CD14-positive monocyte (primary cell): Measurements from ENCODE around the gene CNST. TPM values are rescaled to one million over a fixed set of nuclear protein-coding genes. Genes with fewer than 3 reads are reported as not detected.

Source experiments
- DNase-seq, 3 donors: peaks; one replicate each; pipeline ENCODE4 v3.0.0-alpha.2; 2011 to 2022
- H2AFZ ChIP-seq: 2 replicates; pipeline ENCODE4 v1.6.0; 2012; ENCODE audit warnings: mild to moderate bottlenecking, low read depth, low read length, inconsistent platforms; ENCODE audit not compliant: insufficient read depth, poor library complexity, severe bottlenecking
- H3K27ac ChIP-seq, 2 donors: 1 replicate in 1 of 2; 2 replicates in 1 of 2; pipeline ENCODE4 v1.5.1; 2012 to 2013; ENCODE audit warnings: low read length in 2 of 2, control low read depth in 1 of 2, inconsistent platforms in 1 of 2, low read depth in 1 of 2, mild to moderate bottlenecking in 1 of 2
- H3K27me3 ChIP-seq, 2 donors: one replicate each; pipeline versions ENCODE4 v1.6.0 to v1.6.1; 2011 to 2013; ENCODE audit warnings: low read length in 2 of 2; ENCODE audit not compliant: control insufficient read depth in 2 of 2, insufficient read depth in 2 of 2
- H3K36me3 ChIP-seq, 2 donors: replicated peaks in 1 of 2; 1 replicate in 1 of 2; 2 replicates in 1 of 2; pipeline versions ENCODE4 v1.5.1 to v1.6.1; 2012 to 2013; ENCODE audit warnings: low read length in 2 of 2, control low read depth in 1 of 2, inconsistent platforms in 1 of 2, mild to moderate bottlenecking in 1 of 2; ENCODE audit not compliant: insufficient read depth in 2 of 2, control insufficient read depth in 1 of 2
- H3K4me1 ChIP-seq, 2 donors: 1 replicate in 1 of 2; 2 replicates in 1 of 2; pipeline versions ENCODE4 v1.5.1 to v1.6.1; 2012 to 2013; ENCODE audit warnings: low read length in 2 of 2, control low read depth in 1 of 2, inconsistent platforms in 1 of 2, mild to moderate bottlenecking in 1 of 2, moderate library complexity in 1 of 2; ENCODE audit not compliant: insufficient read depth in 2 of 2, control insufficient read depth in 1 of 2
- H3K4me2 ChIP-seq: replicated peaks from 2 replicates; pipeline ENCODE3; 2012; ENCODE audit warnings: low read length, moderate library complexity, mild to moderate bottlenecking; ENCODE audit not compliant: poor library complexity, severe bottlenecking; ENCODE audit errors: extremely low read depth
- H3K4me3 ChIP-seq, 3 experiments: fragments of 200-600 bp in 1 of 3; sonication (generic) in 1 of 3; replicated peaks in 1 of 3; 1 replicate in 2 of 3; 2 replicates in 1 of 3; pipeline ENCODE4 v1.5.1; 2011 to 2013; ENCODE audit warnings: low read length in 3 of 3, mild to moderate bottlenecking in 3 of 3, control low read depth in 2 of 3, low read depth in 2 of 3, inconsistent platforms in 1 of 3, moderate library complexity in 1 of 3
- H3K79me2 ChIP-seq: 2 replicates; pipeline ENCODE4 v1.6.0; 2012; ENCODE audit warnings: mild to moderate bottlenecking, control low read depth, inconsistent platforms, low read length, moderate library complexity; ENCODE audit not compliant: insufficient read depth
- H3K9ac ChIP-seq: 2 replicates; pipeline ENCODE4 v1.6.0; 2017; ENCODE audit warnings: low read length, mild to moderate bottlenecking; ENCODE audit not compliant: insufficient read depth, poor library complexity, severe bottlenecking
- H3K9me3 ChIP-seq, 2 donors: replicated peaks in 1 of 2; 1 replicate in 1 of 2; 2 replicates in 1 of 2; pipeline versions ENCODE4 v1.5.1 to v1.6.1; 2012 to 2013; ENCODE audit warnings: low read length in 2 of 2, control low read depth in 1 of 2; ENCODE audit not compliant: control insufficient read depth in 1 of 2, insufficient read depth in 1 of 2
- H4K20me1 ChIP-seq: 2 replicates; pipeline ENCODE4 v1.6.0; 2012; ENCODE audit warnings: mild to moderate bottlenecking, low read length, control low read depth, moderate library complexity; ENCODE audit not compliant: insufficient read depth
- H3K27ac Mint-ChIP-seq, 7 donors: one replicate each; pipeline ENCODE4 v1.8.0; 2020; ENCODE audit warnings: mild to moderate bottlenecking in 7 of 7, mixed read lengths in 7 of 7, moderate library complexity in 6 of 7, inconsistent platforms in 2 of 7
- H3K27me3 Mint-ChIP-seq, 3 donors: one replicate each; pipeline ENCODE4 v1.8.0; 2021 to 2022; ENCODE audit warnings: low read depth in 3 of 3, mild to moderate bottlenecking in 3 of 3, mixed read lengths in 3 of 3, moderate library complexity in 3 of 3, inconsistent platforms in 1 of 3
- H3K36me3 Mint-ChIP-seq, 2 donors: one replicate each; pipeline ENCODE4 v1.8.0; 2020; ENCODE audit warnings: mixed read lengths in 2 of 2, inconsistent platforms in 1 of 2, mild to moderate bottlenecking in 1 of 2
- H3K4me1 Mint-ChIP-seq: one replicate; pipeline ENCODE4 v1.8.0; 2020; ENCODE audit warnings: mild to moderate bottlenecking, mixed read lengths
- H3K4me3 Mint-ChIP-seq, 2 donors: one replicate each; pipeline ENCODE4 v1.8.0; 2020; ENCODE audit warnings: mild to moderate bottlenecking in 2 of 2, mixed read lengths in 2 of 2, moderate library complexity in 1 of 2
- H3K9me3 Mint-ChIP-seq, 7 donors: one replicate each; pipeline ENCODE4 v1.8.0; 2020 to 2022; ENCODE audit warnings: mixed read lengths in 7 of 7, mild to moderate bottlenecking in 6 of 7, moderate library complexity in 6 of 7, inconsistent platforms in 2 of 7
- WGBS: methylation state at CpG from one replicate; pipeline ENCODE4 v1.1.5; 2013; ENCODE audit warnings: missing lambda C conversion rate; ENCODE audit not compliant: insufficient coverage; 5-methylcytosine and 5-hydroxymethylcytosine counted together
- intact Hi-C, 2 donors: fragments of 100-400 bp; cut with micrococcal nuclease; formaldehyde crosslinking; loops; one replicate each; pipeline versions ENCODE4 v1.15.0 to v1.15.1; 2023
- polyA plus RNA-seq, 3 donors: library from polyadenylated mRNA; depleted of rRNA in 1 of 3; unstranded in 2 of 3; stranded (reverse) in 1 of 3; fragments of 300-500 nt in 2 of 3; fragments of >200 nt in 1 of 3; fragmentation: Illumina TruSeq in 2 of 3; gene quantifications; 1 replicate in 2 of 3; 2 replicates in 1 of 3; pipeline ENCODE4 v1.2.3, GENCODE V29; 2012 to 2021
- TF ChIP-seq, protein P1 (sequence below): fragments of 200-600 bp; IDR thresholded peaks from one replicate; pipeline ENCODE4 v1.8.0; 2022; ENCODE audit warnings: antibody characterized with exemption, mild to moderate bottlenecking

CNST gene
- polyA plus RNA-seq, 3 donors, result 11.0 to 14.1 (median 13.7) TPM

DNA sequence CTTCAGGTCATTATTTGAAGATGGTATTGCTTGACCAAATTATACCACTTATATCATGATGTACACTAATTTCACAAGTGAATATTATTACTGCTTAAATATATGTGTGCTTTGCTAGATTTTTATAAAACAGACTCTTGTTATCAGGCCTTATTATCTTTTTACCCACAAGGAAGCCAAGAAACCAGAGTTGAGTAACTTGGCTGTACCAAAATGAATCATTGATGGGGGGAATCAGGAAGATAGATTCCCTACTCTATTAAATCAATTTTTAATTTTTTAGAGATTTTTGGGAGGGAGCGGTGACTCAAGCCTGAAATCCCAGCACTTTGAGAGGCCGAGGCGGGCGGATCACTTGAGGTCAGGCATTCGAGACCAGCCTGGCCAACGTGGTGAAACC is 141.9 kb downstream of the CNST start:
- no CpG with 5 or more reads among the region's 6 CpGs for whole genome bisulfite sequencing
- Histone ChIP-seq H3K27me3 (no peaks in the 10 kb centered on the region), H3K4me3 (peak overlapping the region in 1 of 3 experiments; percentile 26), H3K4me2 (no peak overlapping the region), H2AFZ (no peak overlapping the region), H3K9ac (no peak overlapping the region), H3K36me3 (no peaks in the 10 kb centered on the region), H3K79me2 (no peaks in the 10 kb centered on the region), H4K20me1 (no peaks in the 10 kb centered on the region), H3K4me1 (peaks cover 70 to 74% of the 10 kb centered on the region in 2 donors), H3K9me3 (no peaks in the 10 kb centered on the region), H3K27ac (peak overlapping the region; percentile 14 to 67)
- Mint-ChIP-seq H3K27ac (peak overlapping the region; percentile 77 to 87 (median 82)), H3K4me3 (no peak overlapping the region), H3K36me3 (peaks cover 3 to 5% of the 10 kb centered on the region in 2 donors), H3K27me3 (peaks cover 0 to 10% (median 1%) of the 10 kb centered on the region in 3 donors), H3K9me3 (peaks cover 9 to 17% (median 12%) of the 10 kb centered on the region in 7 donors), H3K4me1 (peaks cover 75% of the 10 kb centered on the region)
- DNase-seq, result no peak
- intact Hi-C loops, result no loop called here
- TF ChIP-seq, protein P1, sequence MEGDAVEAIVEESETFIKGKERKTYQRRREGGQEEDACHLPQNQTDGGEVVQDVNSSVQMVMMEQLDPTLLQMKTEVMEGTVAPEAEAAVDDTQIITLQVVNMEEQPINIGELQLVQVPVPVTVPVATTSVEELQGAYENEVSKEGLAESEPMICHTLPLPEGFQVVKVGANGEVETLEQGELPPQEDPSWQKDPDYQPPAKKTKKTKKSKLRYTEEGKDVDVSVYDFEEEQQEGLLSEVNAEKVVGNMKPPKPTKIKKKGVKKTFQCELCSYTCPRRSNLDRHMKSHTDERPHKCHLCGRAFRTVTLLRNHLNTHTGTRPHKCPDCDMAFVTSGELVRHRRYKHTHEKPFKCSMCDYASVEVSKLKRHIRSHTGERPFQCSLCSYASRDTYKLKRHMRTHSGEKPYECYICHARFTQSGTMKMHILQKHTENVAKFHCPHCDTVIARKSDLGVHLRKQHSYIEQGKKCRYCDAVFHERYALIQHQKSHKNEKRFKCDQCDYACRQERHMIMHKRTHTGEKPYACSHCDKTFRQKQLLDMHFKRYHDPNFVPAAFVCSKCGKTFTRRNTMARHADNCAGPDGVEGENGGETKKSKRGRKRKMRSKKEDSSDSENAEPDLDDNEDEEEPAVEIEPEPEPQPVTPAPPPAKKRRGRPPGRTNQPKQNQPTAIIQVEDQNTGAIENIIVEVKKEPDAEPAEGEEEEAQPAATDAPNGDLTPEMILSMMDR, result no peak

DNA sequence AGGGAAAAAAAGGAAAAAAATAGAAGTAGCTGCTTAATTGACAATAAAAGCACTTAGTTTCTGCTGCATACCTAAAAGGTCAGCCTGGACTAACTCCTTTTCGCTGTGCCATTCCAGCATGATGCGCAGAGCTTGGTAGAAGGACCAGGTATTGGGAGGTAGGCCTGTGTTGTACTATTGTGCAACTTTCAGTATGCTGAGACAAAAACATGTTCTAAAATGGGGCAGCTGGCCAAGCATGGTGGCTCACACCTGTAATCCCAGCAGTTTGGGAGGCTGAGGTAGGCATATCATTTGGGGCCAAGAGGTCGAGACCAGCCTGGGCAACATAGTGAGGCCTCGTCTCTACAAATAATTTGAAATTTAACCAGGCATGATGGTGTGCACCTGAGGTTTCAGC is 142.9 kb downstream of the CNST start:
- peaks cover 60 to 64% of the 10 kb centered on the region in 2 donors for H3K4me1 ChIP-seq
- H3K4me3 ChIP-seq, result peak overlapping the region in 1 of 3 experiments; percentile 38
- TF ChIP-seq, protein P1, result no peak
- H4K20me1 ChIP-seq, result no peaks in the 10 kb centered on the region
- no peak for DNase-seq
- Mint-ChIP-seq H3K9me3 (peaks cover 9 to 19% (median 12%) of the 10 kb centered on the region in 7 donors), H3K36me3 (peaks cover 3 to 5% of the 10 kb centered on the region in 2 donors), H3K27ac (peak overlapping the region in 5 of 7 donors; percentile 18 to 88 (median 74)), H3K4me3 (no peak overlapping the region), H3K27me3 (peaks cover 0 to 10% (median 1%) of the 10 kb centered on the region in 3 donors), H3K4me1 (peaks cover 65% of the 10 kb centered on the region)
- H3K9me3 ChIP-seq, result no peaks in the 10 kb centered on the region
- H3K4me2 ChIP-seq, result peak overlapping the region; percentile 51
- H2AFZ ChIP-seq, result no peak overlapping the region
- 98% methylated on average over 4 of the region's 4 CpGs for WGBS
- intact Hi-C loops, result no loop called here
- no peaks in the 10 kb centered on the region for H3K36me3 ChIP-seq
- peak overlapping the region; percentile 13 to 57 for H3K27ac ChIP-seq
- no peaks in the 10 kb centered on the region for H3K27me3 ChIP-seq
- H3K9ac ChIP-seq, result no peak overlapping the region
- no peaks in the 10 kb centered on the region for H3K79me2 ChIP-seq
